Activated naive CD4-positive, alpha-beta T cell treated with anti-CD3 and anti-CD28 coated beads, Interleukin-2, amount 50 U/mL, for 16 hours (primary cell): ENCODE data around the gene SDF4.

Experiments
- DNase-seq: peaks from one replicate; pipeline ENCODE4 v3.0.0-alpha.2; 2020

Gene SDF4, protein sequence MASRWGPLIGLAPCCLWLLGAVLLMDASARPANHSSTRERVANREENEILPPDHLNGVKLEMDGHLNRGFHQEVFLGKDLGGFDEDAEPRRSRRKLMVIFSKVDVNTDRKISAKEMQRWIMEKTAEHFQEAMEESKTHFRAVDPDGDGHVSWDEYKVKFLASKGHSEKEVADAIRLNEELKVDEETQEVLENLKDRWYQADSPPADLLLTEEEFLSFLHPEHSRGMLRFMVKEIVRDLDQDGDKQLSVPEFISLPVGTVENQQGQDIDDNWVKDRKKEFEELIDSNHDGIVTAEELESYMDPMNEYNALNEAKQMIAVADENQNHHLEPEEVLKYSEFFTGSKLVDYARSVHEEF

GRCh38 chr1:1231400-1232207 is at the start of gene SDF4:
SDF4 (minus strand) TSS chr1:1232001; CDS start chr1:1228772, 3,229 bp downstream.
- DNase-seq, result peak; percentile 97

DNA sequence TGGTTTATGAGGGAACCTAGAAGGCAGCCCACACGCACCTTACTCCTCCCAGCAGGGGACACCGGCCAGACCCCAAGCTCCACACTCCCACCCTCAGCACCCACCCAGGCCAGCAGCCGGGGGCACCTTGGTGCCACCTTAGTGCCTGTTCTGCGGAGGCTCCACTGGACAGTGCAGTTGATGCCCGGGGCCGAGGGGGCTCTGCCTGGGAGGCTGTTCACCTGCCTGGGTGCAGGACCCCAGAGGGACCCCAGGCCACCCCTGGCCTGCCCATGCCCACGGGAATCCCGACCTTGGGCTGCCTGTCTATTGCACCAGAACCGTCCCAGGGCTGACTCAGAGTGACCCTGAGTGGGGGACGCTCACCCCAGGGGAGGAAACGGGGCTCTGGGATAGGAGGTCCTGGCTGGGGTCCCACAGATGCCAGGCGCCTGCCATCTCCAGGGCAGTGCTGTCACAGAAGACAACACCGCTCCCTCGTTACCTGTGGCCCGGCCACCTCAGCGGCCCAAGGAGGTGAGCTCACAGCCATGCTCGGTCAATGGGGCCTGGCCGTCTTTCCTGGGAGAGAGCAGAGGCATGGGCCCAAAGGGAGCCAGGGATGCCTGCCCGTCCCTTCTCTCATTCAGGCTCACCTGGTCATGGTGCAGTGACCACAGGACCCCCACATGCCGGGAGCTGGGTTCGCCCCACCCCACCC is 49.1 kb upstream of the SDF4 start:
- DNase-seq, result no peak

DNA sequence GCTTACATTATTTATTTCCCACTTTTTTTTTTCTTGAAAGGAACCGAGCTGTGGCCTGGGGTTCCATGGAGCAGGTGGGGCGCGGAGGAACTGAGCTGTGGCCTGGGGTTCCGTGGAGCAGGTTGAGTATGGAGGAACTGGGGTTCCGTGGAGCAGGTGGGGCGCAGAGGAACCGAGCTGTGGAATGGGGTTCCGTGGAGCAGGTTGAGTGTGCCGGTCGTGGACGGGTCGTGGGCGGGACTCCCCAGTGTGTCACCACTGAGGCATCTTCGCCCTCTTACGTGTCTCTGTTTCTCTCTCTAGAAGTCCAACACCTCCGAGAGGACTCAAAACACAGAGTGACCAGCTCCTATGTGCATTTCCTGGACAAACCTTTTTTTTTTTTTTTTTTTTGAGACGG is 47.2 kb upstream of the SDF4 start:
- DNase-seq, result no peak

DNA sequence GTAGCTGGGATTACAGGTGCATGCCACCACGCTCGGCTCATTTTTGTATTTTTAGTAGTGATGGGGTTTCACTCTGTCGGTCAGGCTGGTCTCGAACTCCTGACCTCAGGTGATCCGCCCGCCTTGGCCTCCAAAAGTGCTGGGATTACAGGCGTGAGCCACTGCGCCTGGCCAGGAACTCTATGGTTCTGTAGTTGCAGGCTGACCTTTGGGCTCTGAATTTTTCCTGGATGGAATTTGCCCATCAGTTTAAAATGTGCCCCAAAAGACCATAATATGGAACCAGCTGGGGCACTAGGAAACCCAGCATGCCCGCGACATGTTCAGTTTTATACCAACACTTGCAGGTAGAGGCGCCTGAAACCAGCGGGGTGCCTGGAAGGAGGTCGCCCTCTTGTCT is 46.8 kb upstream of the SDF4 start:
- no peak for DNase-seq

DNA sequence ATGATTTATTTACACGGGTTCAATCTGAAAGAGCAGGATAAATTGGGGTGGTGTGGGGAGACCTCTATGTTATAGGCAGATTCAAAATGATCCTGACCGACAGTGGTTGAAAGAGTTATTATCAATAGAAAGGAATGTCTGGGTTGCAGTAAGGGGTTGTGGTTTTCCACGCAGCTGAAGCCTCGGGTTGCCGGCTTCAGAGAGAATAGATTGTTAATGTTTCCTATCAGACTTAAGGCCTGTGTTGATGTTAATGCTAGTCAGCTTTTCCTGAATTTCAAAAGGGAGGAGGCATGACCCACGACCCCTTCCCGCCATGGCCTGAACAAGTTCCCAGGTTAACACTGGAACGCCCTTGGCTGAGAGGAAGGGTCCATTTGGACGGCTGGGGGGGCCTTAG is 44.0 kb upstream of the SDF4 start:
- no peak for DNase-seq

DNA sequence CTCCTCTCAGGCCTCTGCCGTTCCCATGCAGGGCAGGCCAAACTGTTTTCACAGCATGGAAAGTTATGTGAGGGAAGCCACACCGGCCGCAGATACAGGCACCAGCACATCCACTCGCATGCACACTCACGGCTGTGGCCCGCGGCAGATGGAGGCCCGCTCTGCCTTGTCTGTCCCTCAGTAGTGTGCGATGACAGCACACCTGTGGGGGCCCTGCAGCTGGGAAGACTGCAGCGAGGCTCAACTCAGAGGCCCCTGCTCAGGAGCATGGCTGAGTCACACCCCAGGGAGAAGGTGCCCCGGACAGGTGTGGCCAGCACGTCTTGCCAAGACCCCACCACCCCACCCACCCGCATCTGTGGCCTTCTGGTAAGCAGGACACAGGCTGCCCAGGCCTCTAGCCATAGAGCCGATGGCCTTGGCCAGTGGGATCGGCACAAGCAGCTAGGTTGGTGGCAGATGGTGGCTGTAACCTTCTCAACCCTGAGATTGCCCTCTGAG is 43.2 kb upstream of the SDF4 start:
- DNase-seq, result no peak

DNA sequence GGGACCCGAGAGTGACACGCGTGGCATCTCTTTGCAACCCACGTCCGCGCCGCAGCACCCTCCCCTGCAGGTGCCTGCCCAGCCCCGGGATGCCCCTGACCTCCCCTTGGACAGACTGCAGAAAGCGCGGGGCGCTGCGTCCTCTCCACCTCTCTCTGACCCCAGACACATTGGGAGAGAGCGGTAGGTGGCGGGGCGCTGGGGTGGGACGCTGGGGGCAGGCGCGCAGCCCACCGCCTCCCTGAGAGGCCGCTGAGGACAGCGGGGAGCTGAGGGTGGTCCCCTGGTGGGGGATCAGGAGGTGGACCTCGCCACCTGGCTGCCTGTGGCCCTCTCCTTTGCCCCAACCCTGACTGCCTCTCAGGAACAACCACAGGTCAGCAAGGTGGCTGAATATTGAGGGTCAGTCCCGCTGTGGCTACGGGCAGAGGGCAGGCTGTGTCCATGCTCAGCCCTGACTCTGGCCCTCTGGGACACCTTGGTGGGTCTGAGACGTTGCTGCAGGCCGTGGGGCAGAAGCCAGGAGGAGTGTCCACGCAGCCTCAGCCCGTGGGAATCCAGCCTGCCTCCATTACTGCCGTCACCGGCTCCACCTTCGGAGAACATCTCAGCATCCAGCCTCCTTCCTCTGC is 42.6 kb upstream of the SDF4 start:
- DNase-seq, result no peak

DNA sequence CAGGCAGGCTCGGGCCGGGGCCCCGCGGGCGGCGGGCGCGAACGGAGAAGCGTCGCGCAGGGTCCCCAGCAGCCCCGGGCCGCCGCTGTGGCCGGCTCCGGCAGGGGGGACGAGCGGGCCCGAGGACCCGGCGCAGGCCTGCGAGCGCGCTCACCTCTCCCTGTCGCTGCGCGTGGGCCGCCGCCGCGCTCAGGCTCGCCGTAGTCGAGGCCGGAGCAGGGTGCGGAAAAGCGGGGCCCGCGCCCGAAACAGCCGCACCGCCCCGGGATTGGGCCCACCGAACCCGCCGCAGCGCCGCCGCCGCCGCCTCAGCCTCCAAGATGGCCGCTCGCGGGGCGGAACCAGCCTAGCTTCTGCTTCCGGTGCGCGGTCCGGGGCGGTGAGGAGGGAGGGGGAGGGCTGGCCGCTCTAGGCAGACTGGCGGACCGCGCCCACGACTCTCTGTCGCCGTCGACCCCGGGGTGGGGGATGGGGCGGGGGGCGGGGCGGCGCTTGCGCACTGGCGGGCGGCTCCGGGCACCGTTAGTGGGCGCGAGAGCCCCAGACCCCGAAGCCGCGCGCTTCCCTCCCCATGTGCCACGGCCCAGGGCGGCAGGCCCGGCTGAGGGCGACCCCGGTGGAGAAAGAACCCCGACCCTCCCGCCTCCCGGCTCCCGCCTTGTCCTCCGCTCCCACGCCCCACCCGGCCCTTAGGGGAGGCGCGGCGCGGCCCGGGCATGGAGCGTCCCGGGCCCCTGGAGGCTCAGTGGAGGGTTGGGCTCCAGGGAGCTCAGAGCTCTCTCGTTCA is 41.9 kb upstream of the SDF4 start, which contains the start of gene UBE2J2:
Gene UBE2J2 (minus strand): TSS at position 343 of the 787 bp plus-strand sequence. CDS start 5,862 bp downstream, outside the sequence.
- DNase-seq, result peak; percentile 94

GRCh38 chr1:1273209-1273511 is 41.4 kb upstream of the SDF4 start:
- DNase-seq, result no peak

DNA sequence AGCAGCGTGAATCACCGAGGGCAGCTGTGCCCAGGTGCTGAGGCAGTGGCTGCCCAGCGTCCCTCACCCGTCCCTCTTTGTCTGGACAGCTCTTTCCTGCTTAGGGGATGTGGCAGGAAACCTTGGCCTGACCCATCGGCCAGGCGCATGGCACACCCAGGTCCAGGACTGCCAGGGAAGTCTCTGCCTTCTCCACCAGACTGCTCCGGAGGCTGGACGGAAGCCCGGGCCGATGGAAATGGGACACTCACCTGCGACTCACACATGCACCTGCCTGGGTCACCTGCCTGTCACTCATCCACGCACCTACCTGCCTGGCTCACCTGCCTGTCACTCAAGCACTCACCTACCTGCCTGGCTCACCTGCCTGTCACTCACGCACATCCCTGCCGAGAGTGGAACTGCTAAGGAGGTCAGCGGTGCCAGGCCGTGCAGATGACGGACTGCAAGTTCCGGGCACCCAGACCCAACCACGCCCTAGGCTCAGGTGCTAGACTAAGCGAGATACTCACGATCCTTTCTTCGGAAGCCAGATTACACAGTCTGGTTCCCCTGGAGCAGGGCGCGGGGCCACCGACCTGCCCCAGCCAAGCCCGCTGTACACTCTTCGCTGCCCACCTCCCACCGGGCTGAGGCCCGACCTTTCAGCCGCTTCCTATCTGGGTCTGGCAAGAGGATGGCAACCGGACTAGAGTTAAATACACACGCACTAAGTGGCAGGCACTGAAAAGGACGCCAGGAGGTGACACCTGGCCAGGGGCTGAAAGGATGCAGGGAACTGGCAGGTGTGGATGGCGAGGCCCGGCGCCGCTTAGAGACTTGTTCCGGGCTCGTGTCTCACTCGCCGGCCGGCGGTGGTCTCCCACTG is 40.8 kb upstream of the SDF4 start:
- DNase-seq, result no peak

- no peak for DNase-seq
These were observed 39.0 kb upstream of the SDF4 start for GRCh38 chr1:1270813-1271212.

- DNase-seq, result no peak
These were observed 36.5 kb upstream of the SDF4 start for GRCh38 chr1:1268284-1268682.

- no peak for DNase-seq
These were observed 35.9 kb upstream of the SDF4 start for GRCh38 chr1:1267488-1268283.

- no peak for DNase-seq
These were observed 33.1 kb upstream of the SDF4 start for GRCh38 chr1:1264868-1265272.

- DNase-seq, result no peak
These were observed 32.2 kb upstream of the SDF4 start for GRCh38 chr1:1264026-1264425.

- DNase-seq, result no peak
These were observed 31.0 kb upstream of the SDF4 start for GRCh38 chr1:1262758-1263157.

- no peak for DNase-seq
These were observed 30.3 kb upstream of the SDF4 start for GRCh38 chr1:1262071-1262470.

GRCh38 chr1:1260843-1261560 is 29.2 kb upstream of the SDF4 start:
- DNase-seq, result no peak

DNA sequence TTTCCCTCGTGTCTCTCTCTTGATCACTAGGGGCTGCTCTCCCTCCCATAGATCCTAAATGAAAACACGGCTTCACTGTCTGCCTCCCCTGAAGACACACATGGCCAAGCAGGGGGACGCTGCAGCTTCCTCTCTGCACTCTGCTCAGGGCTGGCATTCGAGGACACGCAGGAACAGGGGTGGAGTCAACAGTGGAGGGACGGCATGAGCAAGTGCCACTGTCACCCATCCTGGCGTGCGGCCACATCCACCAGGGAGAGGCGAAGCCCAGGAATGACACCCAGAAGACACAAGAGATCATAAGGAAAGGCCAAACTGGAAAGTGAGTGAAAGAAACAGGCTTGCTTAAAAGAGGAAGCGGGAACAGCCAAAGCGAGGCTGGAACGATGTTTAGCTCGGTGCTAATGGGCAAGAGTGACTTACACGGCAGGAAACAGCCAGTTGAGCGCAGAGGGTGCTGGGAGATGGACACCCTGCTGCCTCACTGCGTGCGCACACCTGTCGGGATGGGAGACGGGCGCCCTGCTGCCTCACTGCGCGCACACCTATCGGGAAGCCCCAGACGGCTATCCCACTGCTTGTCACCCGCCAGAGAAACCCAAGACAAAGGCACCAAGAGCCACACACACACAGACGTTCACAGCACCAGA is 28.3 kb upstream of the SDF4 start:
- DNase-seq, result no peak
